ENCODE data around the gene B4GALT5.
"Not testable (repeated sequence)": the region's sequence is repeated elsewhere in the genome, so short reads cannot be mapped to it uniquely, and the experiment has no call there.

The B4GALT5 gene

DNA sequence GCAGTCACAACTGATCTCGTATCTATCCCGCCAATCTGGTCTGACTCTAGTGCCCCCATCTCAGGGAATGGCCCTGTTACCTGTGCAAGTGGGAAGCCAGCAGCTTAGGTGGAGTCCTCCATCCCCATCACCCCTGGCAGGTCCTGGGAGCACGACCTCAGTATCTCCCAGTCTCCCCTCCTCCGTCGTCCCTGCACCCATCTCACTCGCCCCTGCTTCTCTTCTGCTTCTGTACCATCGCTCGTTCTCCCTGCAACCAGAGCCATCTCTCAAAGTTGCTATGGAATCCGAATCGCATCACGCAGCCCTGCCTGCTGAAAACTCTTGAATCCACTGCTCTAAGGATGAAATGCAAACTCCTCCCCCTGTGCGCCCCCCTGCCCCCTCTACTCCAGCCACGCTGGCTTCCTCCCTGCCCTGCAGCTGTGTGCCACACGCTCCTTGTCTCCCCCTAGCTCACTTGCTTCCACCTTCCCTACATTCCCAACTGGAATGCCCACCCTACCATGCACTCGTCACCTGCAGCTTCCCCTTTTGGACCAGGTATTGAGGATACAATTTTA lies 81.7 kb downstream of the B4GALT5 start:
- H2AFZ ChIP-seq (ENCODE audit: low read depth) = no peak overlapping the region
- H4K20me1 ChIP-seq (ENCODE audit: insufficient read depth) = no peaks in the 10 kb centered on the region
- no peak overlapping the region for H3K4me2 ChIP-seq
- no peaks in the 10 kb centered on the region for H3K27me3 ChIP-seq (ENCODE audit: insufficient read depth, low read depth)
- no peak overlapping the region for H3K9ac ChIP-seq
- no peak overlapping the region for H3K4me3 ChIP-seq (IDR thresholded peaks at IDR 0.05; ENCODE audit: insufficient read depth, low read depth, low read length)
- TF ChIP-seq CTCF (conservative IDR thresholded peaks at IDR 0.05; ENCODE audit: low read depth, low read length) = no peak
- H3K4me1 ChIP-seq (ENCODE audit: low read depth, poor library complexity, severe bottlenecking) = peaks cover 42% of the 10 kb centered on the region
- H3K27ac ChIP-seq = no peak overlapping the region
- no peaks in the 10 kb centered on the region for H3K36me3 ChIP-seq (ENCODE audit: insufficient read depth)
- no peaks in the 10 kb centered on the region for H3K79me2 ChIP-seq (ENCODE audit: insufficient read depth, low read depth)

DNA sequence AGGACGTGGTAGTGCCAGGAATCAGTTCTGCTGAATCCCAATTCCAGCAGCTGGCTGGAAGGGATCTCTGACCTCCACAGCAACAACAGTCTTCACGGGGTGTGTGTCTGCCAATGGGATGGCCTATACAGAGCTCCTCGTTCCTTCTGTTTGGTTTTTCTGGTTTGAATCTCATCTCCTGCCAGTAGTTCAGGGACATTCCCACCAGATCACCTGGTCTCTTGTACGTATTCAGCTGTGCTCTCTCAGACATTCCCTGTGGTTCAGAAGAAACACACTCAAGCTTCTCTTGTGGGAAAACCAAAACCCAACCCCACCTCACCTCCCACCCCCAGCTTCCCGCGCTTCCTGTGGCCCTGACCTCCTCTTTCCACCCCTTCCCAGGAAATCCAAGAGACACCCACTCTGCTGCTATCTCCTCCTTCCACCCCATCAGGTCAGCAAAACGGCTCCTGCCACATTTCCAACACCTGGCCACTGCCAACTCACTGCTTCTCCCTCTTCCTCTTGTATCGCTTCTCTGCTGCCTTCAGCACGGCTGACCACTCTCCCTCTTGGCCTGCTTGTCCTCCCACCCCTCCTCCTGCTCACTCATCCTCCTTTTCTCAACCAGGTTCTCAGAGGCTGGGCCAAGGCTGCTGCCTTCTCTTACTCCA lies 82.5 kb downstream of the B4GALT5 start:
- Histone ChIP-seq H3K27ac (no peak overlapping the region), H3K36me3 (ENCODE audit: insufficient read depth) (no peaks in the 10 kb centered on the region), H3K4me1 (ENCODE audit: low read depth, poor library complexity, severe bottlenecking) (peaks cover 42% of the 10 kb centered on the region), H4K20me1 (ENCODE audit: insufficient read depth) (no peaks in the 10 kb centered on the region), H3K79me2 (ENCODE audit: insufficient read depth, low read depth) (no peaks in the 10 kb centered on the region), H3K4me3 (IDR thresholded peaks at IDR 0.05; ENCODE audit: insufficient read depth, low read depth, low read length) (no peak overlapping the region), H3K27me3 (ENCODE audit: insufficient read depth, low read depth) (no peaks in the 10 kb centered on the region), H3K9ac (no peak overlapping the region), H2AFZ (ENCODE audit: low read depth) (no peak overlapping the region), H3K4me2 (peak overlapping the region; percentile 19; the same call in 1 of the 2 replicates)
- TF ChIP-seq CTCF (conservative IDR thresholded peaks at IDR 0.05; ENCODE audit: low read depth, low read length) = no peak

DNA sequence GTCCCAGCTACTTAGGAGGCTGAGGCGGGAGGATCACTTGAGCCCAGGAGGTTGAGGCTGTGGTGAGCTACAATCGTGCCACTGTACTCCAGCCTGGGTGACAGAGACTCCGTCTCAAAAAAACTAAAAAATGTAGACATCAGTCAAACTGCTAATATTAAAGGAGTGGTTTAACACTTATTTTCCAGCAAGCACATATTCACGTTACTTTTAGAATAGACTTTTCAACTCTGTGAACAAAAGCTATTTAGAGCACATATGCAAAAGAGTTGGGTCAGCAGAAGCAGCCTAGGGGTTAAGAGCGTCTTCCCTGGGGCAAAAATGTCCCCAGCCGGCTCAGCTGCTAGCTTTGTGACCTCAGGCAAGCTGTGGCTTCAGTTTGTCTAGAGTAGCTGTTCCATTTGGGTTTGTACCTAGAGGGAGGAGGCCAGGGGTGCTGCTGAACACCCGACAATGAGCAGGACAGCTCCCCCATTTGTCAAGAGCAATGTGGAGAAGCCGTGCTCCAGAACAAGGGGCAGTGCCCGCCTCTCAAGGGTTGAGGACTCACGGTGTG lies 83.2 kb downstream of the B4GALT5 start:
- Histone ChIP-seq H3K36me3 (ENCODE audit: insufficient read depth) (no peaks in the 10 kb centered on the region), H4K20me1 (ENCODE audit: insufficient read depth) (no peaks in the 10 kb centered on the region), H3K4me3 (IDR thresholded peaks at IDR 0.05; ENCODE audit: insufficient read depth, low read depth, low read length) (no peak overlapping the region), H3K27ac (no peak overlapping the region), H3K27me3 (ENCODE audit: insufficient read depth, low read depth) (no peaks in the 10 kb centered on the region), H2AFZ (ENCODE audit: low read depth) (no peak overlapping the region), H3K9ac (no peak overlapping the region), H3K4me1 (ENCODE audit: low read depth, poor library complexity, severe bottlenecking) (peaks cover 36% of the 10 kb centered on the region), H3K79me2 (ENCODE audit: insufficient read depth, low read depth) (no peaks in the 10 kb centered on the region), H3K4me2 (peak overlapping the region; percentile 19; the same call in 1 of the 2 replicates)
- TF ChIP-seq CTCF (conservative IDR thresholded peaks at IDR 0.05; ENCODE audit: low read depth, low read length) = no peak

DNA sequence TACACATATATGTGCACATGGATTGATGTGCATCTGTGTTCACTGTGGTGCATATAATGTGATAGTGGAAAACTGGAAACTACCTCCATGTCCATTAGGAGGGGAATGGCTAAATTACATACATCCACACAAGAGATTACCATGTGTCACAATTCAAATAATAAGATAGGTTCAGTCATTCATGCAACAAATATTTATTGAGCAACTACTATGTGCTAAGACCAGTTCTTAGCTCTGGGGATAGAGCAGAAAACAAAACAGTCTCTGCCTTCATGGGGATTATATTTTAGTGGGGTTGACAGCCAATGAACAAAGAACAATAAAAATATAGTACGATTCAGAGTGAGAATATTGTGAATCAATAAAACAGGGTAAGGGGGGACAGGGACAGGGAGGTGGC lies 84.1 kb downstream of the B4GALT5 start:
- Histone ChIP-seq H3K4me3 (IDR thresholded peaks at IDR 0.05; ENCODE audit: insufficient read depth, low read depth, low read length) (no peak overlapping the region), H3K79me2 (ENCODE audit: insufficient read depth, low read depth) (no peaks in the 10 kb centered on the region), H3K27me3 (ENCODE audit: insufficient read depth, low read depth) (no peaks in the 10 kb centered on the region), H2AFZ (ENCODE audit: low read depth) (no peak overlapping the region), H3K4me2 (no peak overlapping the region), H3K27ac (no peak overlapping the region), H3K4me1 (ENCODE audit: low read depth, poor library complexity, severe bottlenecking) (peaks cover 33% of the 10 kb centered on the region), H3K36me3 (ENCODE audit: insufficient read depth) (no peaks in the 10 kb centered on the region), H3K9ac (no peak overlapping the region), H4K20me1 (ENCODE audit: insufficient read depth) (no peaks in the 10 kb centered on the region)
- TF ChIP-seq CTCF (conservative IDR thresholded peaks at IDR 0.05; ENCODE audit: low read depth, low read length) = no peak

DNA sequence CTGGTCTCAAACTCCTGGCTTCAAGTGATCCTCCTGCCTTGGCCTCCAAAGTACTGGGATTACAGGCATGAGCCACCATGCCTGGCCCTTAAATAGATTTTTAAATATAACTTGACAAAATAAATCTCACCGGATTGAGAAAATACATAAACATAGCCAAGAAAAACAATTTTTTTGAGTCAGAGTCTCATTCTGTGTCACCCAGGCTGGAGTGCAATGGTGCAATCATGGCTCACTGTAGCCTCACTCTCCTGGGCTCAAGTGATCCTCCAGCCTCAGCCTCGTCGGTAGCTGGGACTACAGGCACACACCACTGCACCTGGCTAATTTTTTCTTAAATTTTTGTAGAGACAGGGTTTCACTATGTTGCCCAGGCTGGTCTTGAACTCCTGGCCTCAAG lies 85.4 kb downstream of the B4GALT5 start:
- H3K4me2 ChIP-seq; H2AFZ ChIP-seq (ENCODE audit: low read depth); H3K9ac ChIP-seq; H3K4me3 ChIP-seq (IDR thresholded peaks at IDR 0.05; ENCODE audit: insufficient read depth, low read depth, low read length); H3K27ac ChIP-seq; H3K36me3 ChIP-seq (ENCODE audit: insufficient read depth); H3K79me2 ChIP-seq (ENCODE audit: insufficient read depth, low read depth); H4K20me1 ChIP-seq (ENCODE audit: insufficient read depth); H3K27me3 ChIP-seq (ENCODE audit: insufficient read depth, low read depth): not testable (repeated sequence)
- H3K4me1 ChIP-seq (ENCODE audit: low read depth, poor library complexity, severe bottlenecking) = peaks cover 33% of the 10 kb centered on the region

Data from KMS-11 (cell line).